A549 (cell line): ENCODE results near the gene CDK5R1. TPM values are rescaled to one million over a fixed set of nuclear protein-coding genes. Genes with fewer than 3 reads are reported as not detected.

Source experiments
- ATAC-seq, 2 experiments: fragments of 200-7000 bp in 1 of 2; fragments of >200 bp in 1 of 2; cut with Nextera tagmentation in 1 of 2; cut with Tn5 transposase in 1 of 2; 3 replicates each; pipeline versions ENCODE4 v1.8.0 to v1.9.1; 2018 to 2020; ENCODE audit warnings: mild to moderate bottlenecking in 1 of 2, moderate library complexity in 1 of 2
- CTCF ChIA-PET: fragments of 300-600 bp; sonication (Branson Sonifier 250); formaldehyde crosslinking; extraction: SDS; loops from one replicate; lab custom pipeline; 2021; ENCODE audit warnings: antibody characterized with exemption, inconsistent platforms; lab: Yijun Ruan, JAX
- POLR2A ChIA-PET: fragments of 350-600 bp; formaldehyde crosslinking; extraction: SDS; loops from one replicate; lab custom pipeline; 2021; ENCODE audit warnings: antibody characterized with exemption, inconsistent platforms; lab: Yijun Ruan, JAX
- DNase-seq, 2 experiments: peaks; one replicate each; pipeline versions ENCODE4 v3.0.0 to v3.0.0-alpha.2; 2011 to 2016; ENCODE audit warnings: low read depth in 1 of 2, low spot score in 1 of 2
- FAIRE-seq: peaks from 2 replicates; lab custom pipeline; 2011; peaks lifted over from hg19 to GRCh38; lab: Jason Lieb, UNC
- H3K27ac ChIP-seq, 2 experiments: fragments of >200 bp; sonication (Bioruptor Twin); formaldehyde crosslinking; 3 replicates each; pipeline ENCODE4 v1.5.1; 2016 to 2017
- H3K4me1 ChIP-seq: fragments of >200 bp; sonication (Bioruptor Twin); formaldehyde crosslinking; 3 replicates; pipeline ENCODE4 v1.6.1; 2016
- H3K4me2 ChIP-seq: fragments of >200 bp; sonication (Bioruptor Twin); formaldehyde crosslinking; 3 replicates; pipeline ENCODE4 v1.6.1; 2016
- H3K4me3 ChIP-seq: fragments of >200 bp; sonication (Bioruptor Twin); formaldehyde crosslinking; 3 replicates; pipeline ENCODE4 v1.5.1; 2016
- H3K9me3 ChIP-seq: fragments of >200 bp; sonication (Bioruptor Twin); formaldehyde crosslinking; 3 replicates; pipeline ENCODE4 v1.6.1; 2016
- BHLHE40 ChIP-seq: IDR thresholded peaks from 2 replicates; pipeline ENCODE4 v1.6.1; 2012; ENCODE audit warnings: low read depth, low read length, inconsistent platforms
- CBX2 ChIP-seq: fragments of 200-600 bp; sonication (generic); IDR thresholded peaks from 2 replicates; pipeline ENCODE4 v1.6.1; 2016; ENCODE audit warnings: low read depth, mild to moderate bottlenecking, borderline replicate concordance
- E2F6 ChIP-seq: IDR thresholded peaks from 2 replicates; pipeline ENCODE4 v1.6.1; 2012; ENCODE audit warnings: low read depth, borderline replicate concordance
- EHMT2 ChIP-seq: fragments of 200-600 bp; sonication (generic); IDR thresholded peaks from 2 replicates; pipeline ENCODE4 v1.6.1; 2016; ENCODE audit warnings: antibody characterized with exemption, low read depth, mild to moderate bottlenecking, moderate library complexity
- KDM1A ChIP-seq: fragments of 200-600 bp; sonication (generic); IDR thresholded peaks from 2 replicates; pipeline ENCODE4 v1.6.1; 2016; ENCODE audit warnings: low read depth, mild to moderate bottlenecking
- MAX ChIP-seq: IDR thresholded peaks from 2 replicates; pipeline ENCODE4 v1.6.1; 2012
- NFE2L2 ChIP-seq: fragments of 150-350 bp; conservative IDR thresholded peaks from 2 replicates; pipeline ENCODE4 v1.6.1; 2014; ENCODE audit warnings: low read length
- NR3C1 ChIP-seq: fragments of >200 bp; sonication (Bioruptor Twin); formaldehyde crosslinking; IDR thresholded peaks from 3 replicates; pipeline ENCODE4 v1.6.1; 2017
- RAD21 ChIP-seq, 2 experiments: fragments of >200 bp in 1 of 2; sonication (Bioruptor Twin) in 1 of 2; formaldehyde crosslinking in 1 of 2; IDR thresholded peaks in 1 of 2; conservative IDR thresholded peaks in 1 of 2; 2 replicates in 1 of 2; 3 replicates in 1 of 2; pipeline ENCODE4 v1.6.1; 2012 to 2018; ENCODE audit warnings: inconsistent platforms in 1 of 2
- TFCP2L1 ChIP-seq: fragments of 250-450 bp; sonication (Bioruptor Pico); IDR thresholded peaks from 2 replicates; pipeline ENCODE4 v1.5.0; 2021; ENCODE audit warnings: mild to moderate bottlenecking
- TP53 ChIP-seq: fragments of 250-450 bp; sonication (Bioruptor Pico); IDR thresholded peaks from 2 replicates; pipeline ENCODE4 v1.5.0; 2021; ENCODE audit warnings: mild to moderate bottlenecking, moderate library complexity
- USF2 ChIP-seq: fragments of 450-650 bp; IDR thresholded peaks from 2 replicates; pipeline ENCODE4 v1.6.1; 2014; ENCODE audit warnings: antibody characterized with exemption
- WGBS: methylation state at CpG from one replicate; pipeline ENCODE4 v1.1.6; 2017; ENCODE audit errors: missing lambda C conversion rate; 5-methylcytosine and 5-hydroxymethylcytosine counted together
- polyA plus RNA-seq, 4 experiments: library from polyadenylated mRNA; depleted of rRNA in 3 of 4; stranded (reverse); fragments of >200 nt; fragmentation: RNase III in 1 of 4; extraction: RNeasy Plus Mini Kit Qiagen cat#74134 plus additional on column Dnase treatment in 1 of 4; gene quantifications; 2 replicates in 3 of 4; 3 replicates in 1 of 4; pipeline ENCODE4 v1.2.3, GENCODE V29; 2011 to 2017

CDK5R1 gene
- polyA plus RNA-seq, 2 of the 4 experiments (the other 2 are of a cell fraction): 0.93 to 2.8 TPM

- TF ChIP-seq MAX (no peak), USF2 (no peak)
Measured at GRCh38 chr17:32488604-32489180, 1.9 kb downstream of the CDK5R1 start (continued).

GRCh38 chr17:32489320-32490100 lies 2.7 kb downstream of the CDK5R1 start:
- Histone ChIP-seq H3K4me2 (no peak overlapping the region), H3K4me1 (peaks cover 6% of the 10 kb centered on the region; the same call in 1 of the 3 replicates), H3K27ac (no peak overlapping the region), H3K4me3 (no peak overlapping the region), H3K9me3 (no peaks in the 10 kb centered on the region)
- no peak for ATAC-seq
- no peak for FAIRE-seq
- TF ChIP-seq NFE2L2 (no peak), RAD21 (conservative IDR thresholded peaks at IDR 0.05 in 1 of 2, IDR thresholded peaks at IDR 0.05 in 1 of 2) (no peak)
- ChIA-PET CTCF (interaction anchor here (0.6 to 23.7 kb wide), 5 partner anchors 11 to 265 kb away, joined by 3 to 298 read pairs (median 5); no protein-coding TSS in a partner anchor), POLR2A (interaction anchor here (0.5 kb wide), 1 partner anchor 33 kb away, joined by 5 read pairs; no protein-coding TSS in a partner anchor)
- no peak for DNase-seq
- 92% methylated on average over 10 of the region's 10 CpGs for WGBS

- TF ChIP-seq TP53 (CRISPR knock-in tag): no peak
- no peak for TF ChIP-seq MAX
- TF ChIP-seq CBX2: no peak
- TF ChIP-seq EHMT2: no peak
- TF ChIP-seq BHLHE40: no peak
- no peak for TF ChIP-seq TFCP2L1
- no peak for TF ChIP-seq USF2
- 90% methylated on average over 16 of the region's 16 CpGs for WGBS
- Histone ChIP-seq H3K27ac (no peak overlapping the region), H3K9me3 (no peaks in the 10 kb centered on the region), H3K4me3 (no peak overlapping the region), H3K4me2 (no peak overlapping the region), H3K4me1 (peaks cover 6% of the 10 kb centered on the region; the same call in 1 of the 3 replicates)
- no peak for ATAC-seq
- no peak for FAIRE-seq
- CTCF ChIA-PET: interaction anchor here (1.4 to 23.7 kb wide), 2 partner anchors 26 to 46 kb away, joined by 4 to 298 read pairs; partner anchors contain the start of gene PSMD11
- DNase-seq: no peak
- POLR2A ChIA-PET: no interaction called here
Measured at GRCh38 chr17:32490101-32490482, 3.3 kb downstream of the CDK5R1 start.

GRCh38 chr17:32491371-32492263 lies 4.8 kb downstream of the CDK5R1 start:
- DNase-seq: no peak
- 81% methylated on average over 18 of the region's 21 CpGs for WGBS
- POLR2A ChIA-PET: no interaction called here
- Histone ChIP-seq H3K4me2 (no peak overlapping the region), H3K4me3 (no peak overlapping the region), H3K27ac (no peak overlapping the region)
- no peak for TF ChIP-seq KDM1A
- no peak for TF ChIP-seq E2F6
- TF ChIP-seq RAD21 (conservative IDR thresholded peaks at IDR 0.05 in 1 of 2, IDR thresholded peaks at IDR 0.05 in 1 of 2): no peak
- no peak for TF ChIP-seq NR3C1
- TF ChIP-seq, all 56 proteins: peak for 0
- CTCF ChIA-PET: interaction anchor here (0.6 to 23.7 kb wide), 10 partner anchors 9 to 184 kb away, joined by 3 to 298 read pairs (median 4); partner anchors contain the start of gene PSMD11
- Histone ChIP-seq H3K9me3 (no peaks in the 10 kb centered on the region), H3K4me1 (peaks cover 11% of the 10 kb centered on the region)
- ATAC-seq (no peak), FAIRE-seq (no peak)
